ENCODE data around the gene CASS4.

Gene CASS4

DNA sequence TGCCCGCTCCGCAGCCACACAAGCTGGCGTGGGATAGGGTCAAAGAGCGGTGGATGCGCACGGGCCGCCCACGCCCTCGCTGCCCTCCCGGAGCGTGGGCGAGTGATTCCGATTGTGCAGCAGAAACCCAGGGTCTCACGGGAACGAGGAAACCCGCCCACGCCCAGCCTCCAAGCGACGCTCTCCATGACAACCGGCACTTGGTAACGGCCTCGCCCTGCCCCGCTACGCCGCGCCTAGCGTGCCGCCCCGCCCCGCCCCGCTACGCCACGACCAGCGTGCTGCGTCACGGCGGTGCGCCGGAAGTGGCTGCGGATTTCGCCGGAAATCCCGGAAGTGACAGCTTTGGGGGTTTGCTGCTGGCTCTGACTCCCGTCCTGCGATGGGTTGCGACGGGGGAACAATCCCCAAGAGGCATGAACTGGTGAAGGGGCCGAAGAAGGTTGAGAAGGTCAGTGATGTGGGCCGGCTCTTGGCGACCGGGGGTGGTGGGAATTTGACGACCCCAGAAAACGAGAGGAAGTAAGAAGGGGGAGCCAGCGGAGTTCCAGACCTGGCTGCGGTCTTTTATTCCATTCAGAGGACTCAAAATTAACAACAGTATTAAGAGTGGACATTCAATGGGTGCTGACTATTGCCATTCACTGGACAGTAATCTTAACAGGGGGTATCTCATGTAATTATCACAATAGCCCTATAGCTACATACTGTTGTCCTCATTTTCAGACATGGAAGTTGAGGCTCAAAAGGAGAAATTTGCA is 56.4 kb downstream of the CASS4 start, which contains the start of gene RTF2:
Gene RTF2, plus strand, starts transcription at position 312 of the 761 bp plus-strand sequence. Its CDS starts 71 bp downstream, at position 383.
- Mint-ChIP-seq H3K27me3 (no peaks in the 10 kb centered on the region), H3K9me3 (no peaks in the 10 kb centered on the region), H3K4me1 (peaks cover 53% of the 10 kb centered on the region), H3K4me3 (peak within 1 kb of the TSS; percentile 99 to 100), H3K27ac (peak within 1 kb of the TSS; percentile 99 to 100)
- DNase-seq, result peak; percentile 96 to 97
- ATAC-seq, result peak; percentile 99

DNA sequence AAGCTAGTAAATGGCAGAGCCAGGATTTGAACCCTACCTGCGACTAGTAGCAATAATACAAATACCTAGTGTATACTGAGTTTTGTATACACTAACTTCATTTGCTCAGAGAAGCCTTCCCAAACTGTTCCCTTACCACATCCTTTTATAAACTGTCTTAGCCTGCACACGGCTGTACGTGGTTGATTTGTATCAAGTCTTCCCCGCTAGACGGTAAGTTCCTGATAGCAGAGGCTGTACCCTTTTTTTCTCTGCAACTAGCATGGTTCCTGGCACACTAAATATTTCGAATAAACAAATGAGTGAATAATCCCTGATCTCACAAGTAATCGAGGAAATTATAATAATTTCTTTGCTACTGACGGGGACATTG is 57.0 kb downstream of the CASS4 start:
- Mint-ChIP-seq H3K4me3 (peak overlapping the region; percentile 99 to 100), H3K9me3 (no peaks in the 10 kb centered on the region), H3K4me1 (peaks cover 48% of the 10 kb centered on the region), H3K27me3 (no peaks in the 10 kb centered on the region), H3K27ac (peak overlapping the region; percentile 99 to 100)
- ATAC-seq, result no peak
- no peak for DNase-seq

DNA sequence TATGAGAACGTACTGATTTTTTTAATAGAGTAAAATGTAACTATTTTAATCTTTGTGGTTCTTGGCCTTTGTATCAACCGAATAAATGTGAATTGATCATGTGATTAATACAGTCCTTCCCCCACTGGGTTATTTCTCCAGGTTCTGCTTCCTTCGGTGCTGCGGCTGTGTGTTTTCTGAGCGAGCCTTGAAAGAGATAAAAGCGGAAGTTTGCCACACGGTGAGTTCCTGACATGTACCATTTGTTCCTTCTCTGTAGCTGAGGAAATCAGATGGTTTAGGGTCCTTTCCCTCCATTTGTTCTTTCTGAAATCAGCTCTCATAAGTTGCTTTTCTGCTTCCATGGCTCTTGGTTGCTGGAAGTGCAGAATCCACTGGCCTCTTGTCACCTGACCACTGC is 71.9 kb downstream of the CASS4 start:
- Mint-ChIP-seq H3K4me3 (peak overlapping the region; percentile 51 to 59), H3K4me1 (peaks cover 26% of the 10 kb centered on the region), H3K9me3 (no peaks in the 10 kb centered on the region), H3K27ac (peak overlapping the region; percentile 80 to 92), H3K27me3 (no peaks in the 10 kb centered on the region)
- ATAC-seq (no peak), DNase-seq (no peak)

DNA sequence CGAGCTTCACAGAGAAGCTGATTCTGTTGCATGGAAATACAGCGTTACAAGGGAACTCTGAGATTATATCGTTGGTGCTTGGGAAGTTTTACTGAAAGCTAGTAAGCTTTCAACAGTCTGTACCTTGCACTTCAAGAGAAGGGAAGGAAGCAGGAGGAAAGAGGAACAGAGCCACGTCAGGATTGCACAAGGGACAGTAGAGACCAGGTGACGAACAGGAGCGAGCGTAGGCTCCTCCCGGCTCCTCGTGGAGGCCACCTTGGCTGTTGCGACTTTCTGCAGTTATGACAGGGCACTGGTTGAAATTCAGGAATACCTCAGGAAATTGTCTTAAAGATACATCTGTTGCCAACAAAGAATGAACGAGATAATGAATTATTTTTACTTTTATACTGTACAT is 75.2 kb downstream of the CASS4 start:
- H3K27ac Mint-ChIP-seq, result no peak overlapping the region
- no peak overlapping the region for H3K4me3 Mint-ChIP-seq
- DNase-seq (no peak), ATAC-seq (no peak)
- H3K4me1 Mint-ChIP-seq, result peaks cover 20% of the 10 kb centered on the region
- H3K9me3 Mint-ChIP-seq, result no peaks in the 10 kb centered on the region
- H3K27me3 Mint-ChIP-seq, result no peaks in the 10 kb centered on the region

DNA sequence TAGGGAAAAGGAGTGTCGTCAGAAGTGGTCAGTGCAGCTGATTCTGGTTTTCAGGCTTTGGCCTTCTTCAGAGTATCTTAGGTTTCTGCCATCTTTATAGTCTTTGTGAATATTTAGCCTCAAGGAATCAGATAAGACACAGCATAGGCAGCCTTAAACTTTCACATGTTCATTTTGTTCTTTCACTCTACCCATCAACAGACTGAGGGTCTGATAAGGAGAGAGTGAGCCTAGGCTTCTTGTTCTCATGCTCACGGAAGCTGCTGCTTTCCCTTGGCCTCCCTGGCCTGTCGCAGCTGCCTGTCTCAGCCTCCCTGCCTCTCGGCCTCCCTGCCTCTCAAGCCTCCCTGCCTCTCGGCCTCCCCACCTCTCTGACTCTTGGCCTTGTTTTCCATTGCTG is 76.5 kb downstream of the CASS4 start:
- H3K9me3 Mint-ChIP-seq, result no peaks in the 10 kb centered on the region
- H3K27me3 Mint-ChIP-seq, result no peaks in the 10 kb centered on the region
- DNase-seq (no peak), ATAC-seq (no peak)
- H3K4me1 Mint-ChIP-seq, result peaks cover 11% of the 10 kb centered on the region
- H3K27ac Mint-ChIP-seq, result peak overlapping the region; percentile 35 to 45
- H3K4me3 Mint-ChIP-seq, result no peak overlapping the region

DNA sequence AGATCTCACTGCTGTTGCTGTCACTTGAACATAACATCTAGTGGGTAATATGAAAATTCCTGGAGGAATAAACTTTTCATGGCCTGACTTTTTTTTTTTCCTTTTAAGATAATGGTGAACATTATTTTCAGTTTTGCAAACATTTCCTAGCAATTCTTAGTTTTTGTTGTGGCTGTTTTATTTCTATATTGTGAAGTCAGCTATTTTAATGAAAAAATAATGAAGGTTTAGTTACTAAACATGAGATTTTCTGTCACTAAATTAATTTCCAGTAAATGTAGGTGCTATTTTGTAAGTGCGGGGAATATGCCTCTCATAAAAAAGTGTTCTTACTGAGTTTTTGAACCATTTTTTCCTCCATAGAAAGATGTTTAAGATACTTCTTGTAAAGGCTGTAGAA is 89.1 kb downstream of the CASS4 start:
- Mint-ChIP-seq H3K27ac (no peak overlapping the region), H3K4me1 (peaks cover 6% of the 10 kb centered on the region), H3K4me3 (no peak overlapping the region), H3K27me3 (no peaks in the 10 kb centered on the region), H3K9me3 (peaks cover 0 to 5% of the 10 kb centered on the region in 2 donors)
- ATAC-seq (no peak), DNase-seq (no peak)

DNA sequence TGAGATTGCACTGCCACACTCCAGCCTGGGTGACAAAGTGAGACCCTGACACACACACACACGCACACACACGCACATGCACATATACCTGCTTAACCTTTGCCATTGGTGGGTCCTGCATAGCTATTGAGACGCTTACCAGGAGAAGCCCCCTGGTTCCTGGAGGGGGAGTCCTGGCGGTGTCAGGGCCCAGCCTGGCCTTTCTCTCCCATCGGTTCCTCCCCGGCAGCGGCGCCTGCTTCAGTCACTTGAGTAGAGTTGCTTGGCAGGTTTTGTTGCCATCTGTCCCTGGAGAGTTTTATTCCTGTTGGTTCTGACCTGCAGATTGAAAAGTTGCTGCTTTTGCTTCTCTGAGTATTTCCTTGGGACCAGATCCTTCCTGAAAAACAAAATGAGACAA is 91.9 kb downstream of the CASS4 start:
- Mint-ChIP-seq H3K9me3 (no peaks in the 10 kb centered on the region), H3K4me3 (no peak overlapping the region), H3K27ac (peak overlapping the region in 1 of 2 donors; percentile 93), H3K27me3 (no peaks in the 10 kb centered on the region), H3K4me1 (peaks cover 6% of the 10 kb centered on the region)
- DNase-seq, result no peak
- ATAC-seq, result no peak

DNA sequence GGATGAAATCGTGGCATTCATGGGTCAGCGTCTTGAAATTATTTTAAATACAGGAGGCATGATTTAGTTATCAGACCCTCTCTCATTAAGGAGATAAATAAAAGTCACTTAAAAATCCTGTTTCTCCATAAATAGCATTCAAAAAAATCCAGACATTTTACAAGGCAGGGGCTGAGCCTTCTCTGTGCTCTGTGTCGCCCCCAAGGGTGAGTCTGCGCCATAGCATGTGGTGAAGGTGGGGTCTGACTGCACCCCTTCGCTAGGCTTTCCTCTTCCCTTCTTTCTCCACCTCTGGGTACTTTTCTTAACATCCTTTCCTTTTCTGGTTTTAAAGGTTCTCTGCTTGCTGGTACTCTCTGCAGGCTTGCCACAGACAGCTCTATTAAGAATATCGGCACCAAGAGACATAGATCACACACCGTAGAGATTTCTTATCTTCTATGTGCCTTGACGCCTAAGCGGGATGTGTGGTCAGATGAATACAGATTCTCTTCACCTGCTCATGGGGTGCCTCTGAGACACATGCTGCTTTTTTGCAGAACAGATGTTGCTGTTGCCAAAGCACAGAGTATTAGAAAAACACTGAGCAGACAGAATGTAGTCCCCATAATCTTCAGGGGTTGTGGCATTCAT is 92.4 kb downstream of the CASS4 start:
- H3K27ac Mint-ChIP-seq, result peak overlapping the region in 1 of 2 donors; percentile 93
- H3K27me3 Mint-ChIP-seq, result no peaks in the 10 kb centered on the region
- ATAC-seq, result peak; percentile 60
- peak; percentile 12 for DNase-seq
- no peak overlapping the region for H3K4me3 Mint-ChIP-seq
- H3K4me1 Mint-ChIP-seq, result peaks cover 6% of the 10 kb centered on the region
- H3K9me3 Mint-ChIP-seq, result no peaks in the 10 kb centered on the region

DNA sequence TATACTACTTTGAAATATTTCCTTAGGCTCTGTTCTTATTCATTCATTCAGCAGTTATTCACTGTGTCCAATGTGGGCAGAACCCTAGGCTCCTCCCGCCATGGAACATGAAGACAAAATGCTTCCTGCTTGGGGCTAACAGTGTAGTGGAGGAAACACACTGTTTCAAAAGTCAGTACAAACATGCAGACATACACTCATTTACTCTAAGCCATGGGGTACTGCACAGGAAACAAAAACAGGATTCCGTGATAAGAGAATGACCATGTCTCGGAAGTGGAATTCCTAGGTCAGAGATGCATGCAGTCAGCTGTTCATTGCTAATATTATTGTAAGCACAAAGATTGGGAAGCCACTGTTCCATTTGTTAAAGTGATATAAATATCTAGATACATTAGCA is 94.0 kb downstream of the CASS4 start:
- H3K4me1 Mint-ChIP-seq, result peaks cover 6% of the 10 kb centered on the region
- H3K27ac Mint-ChIP-seq, result no peak overlapping the region
- ATAC-seq (no peak), DNase-seq (no peak)
- H3K4me3 Mint-ChIP-seq, result no peak overlapping the region
- H3K27me3 Mint-ChIP-seq, result no peaks in the 10 kb centered on the region
- no peaks in the 10 kb centered on the region for H3K9me3 Mint-ChIP-seq
